NT2/D1 (cell line): Measurements from ENCODE around the gene MANEAL.

Experiments used
- SUZ12 ChIP-seq: IDR thresholded peaks from 2 replicates; pipeline ENCODE4 v1.6.1; 2011; ENCODE audit not compliant: insufficient read length, insufficient read depth; ENCODE audit errors: extremely low read depth
- ZNF274 ChIP-seq: IDR thresholded peaks from 2 replicates; pipeline ENCODE4 v1.6.1; 2011; ENCODE audit warnings: mild to moderate bottlenecking, low read depth, low read length

- TF ChIP-seq ZNF274, result no peak
- no peak for TF ChIP-seq SUZ12
Measured at GRCh38 chr1:37782491-37782890, 11.2 kb upstream of the MANEAL start.
